ENCODE results near the gene GTF2F1.
"Not testable (repeated sequence)": the region's sequence is repeated elsewhere in the genome, so short reads cannot be mapped to it uniquely, and the experiment has no call there.

The GTF2F1 gene

DNA sequence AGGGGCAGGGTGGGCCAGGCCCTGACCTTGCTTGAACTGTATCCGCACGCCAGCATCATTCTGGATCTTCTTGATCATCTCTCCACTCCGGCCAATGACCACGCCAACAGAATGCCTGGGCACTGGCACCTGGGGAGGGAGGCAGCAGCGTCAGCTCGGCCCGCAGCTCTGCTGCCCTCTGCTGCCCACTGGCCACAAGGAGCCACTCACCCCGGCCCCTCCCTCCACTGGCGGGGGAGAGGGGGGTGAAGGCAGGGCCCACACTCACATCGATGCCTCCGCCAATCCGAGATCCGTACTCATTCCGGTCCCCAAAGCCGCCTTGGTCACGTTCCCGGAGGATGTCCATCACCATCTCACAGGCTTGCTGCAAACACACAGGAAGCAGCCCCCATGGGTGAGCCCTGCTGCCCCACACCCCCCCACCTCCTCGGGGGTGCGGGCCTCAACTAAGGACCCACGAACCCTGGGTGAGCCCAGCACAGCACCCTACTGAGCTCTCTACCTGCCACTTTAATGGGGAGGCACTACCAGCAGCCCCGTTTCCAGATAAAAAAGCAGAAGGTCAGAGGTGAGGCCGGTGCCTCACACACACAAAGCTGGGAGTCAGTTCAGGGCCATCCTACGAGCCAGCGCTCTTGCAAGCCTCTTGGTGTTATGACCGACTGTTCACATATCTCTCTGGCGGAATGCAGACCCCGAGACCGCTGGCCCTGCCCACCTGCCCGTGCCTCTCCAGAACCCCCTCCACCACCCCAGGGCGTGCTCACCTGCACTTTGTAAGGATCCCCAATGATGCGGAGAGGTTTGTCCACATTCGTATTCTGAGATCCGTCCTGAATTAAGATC, 25.0 kb upstream of the GTF2F1 start:
- DNase-seq: no peak

DNA sequence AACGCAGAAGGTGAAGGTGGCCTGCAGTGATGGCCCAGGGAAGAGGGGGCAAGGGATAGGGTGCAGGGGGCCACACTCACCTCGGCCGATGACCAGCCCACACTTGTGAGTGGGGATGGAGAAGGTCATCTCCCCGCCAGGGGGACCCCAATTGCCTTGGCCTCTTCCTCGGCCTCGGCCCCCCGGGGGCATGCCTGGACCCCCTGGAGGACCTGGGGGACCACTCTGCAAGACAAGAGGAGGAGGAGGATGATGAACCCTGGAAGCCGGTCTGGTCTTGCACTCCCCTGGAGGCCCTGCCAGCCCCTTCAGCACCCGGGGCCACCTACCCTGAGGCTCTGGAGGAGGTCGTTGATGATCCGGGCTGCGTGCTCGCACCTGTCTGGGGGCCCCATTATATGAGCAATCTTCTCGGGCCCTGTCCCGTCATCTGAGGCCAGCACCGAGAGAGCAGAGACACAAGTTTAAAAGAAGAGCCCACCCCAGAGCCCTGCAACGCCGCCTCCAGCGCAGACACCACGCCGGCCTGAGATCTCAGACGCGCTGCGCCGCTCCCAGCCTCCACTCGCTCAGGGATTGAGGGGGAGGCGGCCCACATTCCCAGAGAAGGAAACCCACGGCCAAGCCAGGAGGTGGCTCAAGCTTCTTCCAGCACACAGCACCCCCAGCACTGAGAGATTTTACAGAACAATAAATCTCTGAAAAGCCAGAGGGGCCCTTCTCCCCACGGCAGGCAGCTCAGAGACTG, 23.9 kb upstream of the GTF2F1 start:
- DNase-seq: no peak

DNA sequence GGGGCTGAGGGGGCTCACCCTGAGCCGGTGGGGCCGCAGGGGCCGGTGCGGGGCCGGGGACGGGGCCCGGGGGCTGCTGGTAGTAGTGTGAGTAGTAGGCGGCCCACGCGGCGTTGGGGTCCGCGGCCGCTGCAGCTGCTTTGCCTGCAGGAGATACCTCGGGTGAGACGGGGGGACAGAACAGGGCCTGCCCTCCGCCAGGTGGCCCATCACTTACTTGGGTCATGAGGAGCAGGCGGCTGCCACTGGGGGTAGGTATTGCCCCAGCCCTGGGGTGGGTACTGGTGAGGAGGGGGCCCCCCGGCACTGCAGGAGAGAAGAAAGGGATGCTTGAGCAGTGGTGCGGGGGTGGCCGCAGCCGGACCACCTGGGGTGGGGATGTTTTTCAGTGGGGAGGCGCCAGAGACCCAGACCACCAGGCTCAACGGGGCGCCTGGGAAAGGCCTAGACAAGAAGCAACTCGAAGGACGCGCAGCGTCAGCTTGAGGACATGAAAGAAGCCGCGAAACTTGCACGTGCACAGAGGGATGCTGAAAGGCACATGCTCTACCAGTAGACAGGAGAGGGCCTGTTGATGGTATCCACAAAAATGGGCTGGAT, 22.7 kb upstream of the GTF2F1 start:
- no peak for DNase-seq

DNA sequence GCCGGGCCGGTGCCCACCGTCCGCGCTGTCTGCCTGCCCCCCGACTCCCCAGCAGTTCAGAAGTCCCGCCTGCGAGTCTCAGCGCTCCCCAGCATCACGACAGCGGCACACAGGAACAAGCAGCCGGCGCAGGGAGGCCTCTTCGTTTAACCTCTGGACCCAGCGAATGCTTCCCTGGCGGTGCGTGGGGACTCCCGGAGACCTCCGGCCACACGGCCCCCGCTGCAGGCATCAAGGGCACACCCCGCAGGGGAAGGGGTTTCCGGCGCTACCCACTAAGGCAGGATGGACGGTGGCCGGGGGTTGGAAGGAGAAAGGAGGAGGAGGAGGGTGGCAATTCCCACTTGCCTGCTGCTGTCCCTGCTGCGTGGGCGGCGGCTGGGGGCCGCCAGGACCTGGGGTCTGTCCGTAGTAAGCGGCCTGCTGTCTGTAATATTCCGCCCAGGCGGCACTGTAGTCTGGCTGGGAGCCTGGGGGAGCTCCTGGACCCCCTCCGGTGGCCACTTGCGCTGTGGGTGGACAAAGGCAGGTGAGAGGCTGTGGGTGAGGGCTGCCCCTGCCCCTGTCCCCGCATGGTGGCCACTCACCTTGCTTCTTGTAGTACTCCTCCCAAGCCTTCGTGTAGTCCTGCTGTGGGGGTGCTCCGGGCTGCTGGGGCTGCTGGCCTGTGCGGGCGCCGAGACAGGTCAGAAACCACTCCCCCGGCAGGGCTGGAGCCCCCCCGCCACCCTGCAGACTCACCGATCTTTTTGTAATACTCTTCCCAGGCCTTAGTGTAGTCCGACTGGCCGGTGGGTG, 22.0 kb upstream of the GTF2F1 start:
- DNase-seq: no peak

DNA sequence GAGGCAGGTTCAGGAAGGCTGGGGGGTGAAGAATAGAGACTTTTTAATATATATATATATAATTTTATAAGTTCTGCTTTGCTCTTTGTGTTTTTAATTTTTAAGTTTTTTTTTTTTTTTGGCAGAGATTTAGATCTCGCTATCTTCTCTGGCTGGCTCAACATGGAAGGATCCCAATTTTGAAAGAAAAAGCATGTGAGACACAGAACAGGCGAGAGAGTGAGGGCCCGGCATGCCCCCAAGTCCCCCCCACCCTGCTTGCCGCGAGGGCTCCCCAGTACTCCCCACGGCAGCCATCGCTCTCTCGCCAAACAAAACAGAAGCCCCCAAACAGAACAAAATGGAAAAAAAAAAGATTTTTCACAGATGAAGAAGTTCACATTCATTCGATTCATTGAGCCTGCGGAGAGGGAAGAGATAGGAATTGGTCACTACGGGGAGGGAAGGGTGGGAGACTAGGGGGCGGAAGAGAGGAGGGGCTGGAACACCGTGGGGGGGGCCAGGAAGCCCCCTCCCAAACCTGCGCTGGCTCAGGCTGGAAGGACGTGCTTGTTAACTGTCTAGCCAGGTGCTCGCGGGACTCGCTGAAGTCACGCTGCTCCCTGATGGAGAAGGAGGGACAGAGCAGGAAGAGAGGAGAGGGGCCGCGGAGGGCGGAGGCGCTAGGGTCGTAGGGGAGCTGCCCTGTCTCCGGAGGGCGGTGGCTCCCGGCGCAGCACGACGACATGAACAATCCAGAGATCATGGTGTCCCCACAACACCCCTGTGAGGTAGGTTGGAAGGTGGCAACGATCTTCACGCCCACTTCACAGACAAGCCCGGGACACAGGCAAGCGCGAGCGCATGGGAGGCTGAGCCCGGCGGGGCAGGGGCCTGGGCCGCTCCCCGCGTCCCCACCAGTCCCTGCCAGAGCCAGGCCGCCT, 21.0 kb upstream of the GTF2F1 start:
- no peak for DNase-seq

DNA sequence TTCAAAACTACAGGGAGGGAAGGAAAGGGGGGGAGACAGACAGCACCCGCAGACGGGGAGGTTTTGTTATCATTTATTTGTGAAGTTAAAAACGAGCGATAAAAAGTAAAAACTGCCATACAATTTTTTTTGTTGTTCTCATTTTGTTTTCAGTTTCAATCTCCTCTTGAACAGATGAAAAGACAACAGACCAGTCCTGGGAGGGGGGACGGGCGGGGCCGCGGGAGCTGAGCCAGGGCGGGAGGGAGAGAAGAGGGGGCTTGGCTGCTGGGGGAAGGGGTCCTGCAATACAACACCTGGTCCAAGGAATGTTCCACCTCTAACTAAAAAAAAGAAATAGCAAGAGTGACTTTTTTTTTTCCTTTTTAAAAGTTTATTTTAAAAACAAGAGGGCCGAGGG, 20.3 kb upstream of the GTF2F1 start:
- no peak for DNase-seq

DNA sequence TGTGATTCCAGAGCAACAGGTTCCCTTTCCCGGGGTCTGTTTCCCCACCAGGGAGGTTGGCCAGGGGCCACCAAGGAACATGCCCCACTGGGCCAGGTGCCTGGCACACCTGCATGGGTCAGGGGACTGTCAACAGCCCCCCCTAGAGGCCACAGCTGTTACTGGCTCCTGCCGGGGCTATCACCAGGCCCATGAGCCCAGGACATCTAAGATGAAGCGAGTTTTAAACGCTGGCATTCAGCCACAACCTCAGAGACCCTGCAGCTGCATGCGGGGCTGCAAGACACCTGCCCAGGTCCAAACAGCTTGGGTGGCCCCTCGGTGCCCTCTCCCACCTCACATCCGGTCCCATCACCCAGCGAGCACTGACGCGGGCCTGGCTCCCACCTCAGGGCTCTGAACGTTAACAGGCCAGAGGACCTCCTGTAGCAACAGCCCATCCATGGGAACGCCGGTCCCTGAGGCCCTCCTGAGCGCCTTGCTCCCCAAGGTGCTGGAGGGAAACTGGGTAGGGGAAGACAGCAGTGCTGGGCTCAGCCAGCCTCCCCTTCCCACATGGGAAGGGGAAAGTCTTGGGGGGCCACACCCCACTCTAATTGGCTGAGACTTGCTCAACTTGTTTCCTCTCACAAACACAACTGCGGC, 19.6 kb upstream of the GTF2F1 start:
- peak; percentile 58 to 67 for DNase-seq

DNA sequence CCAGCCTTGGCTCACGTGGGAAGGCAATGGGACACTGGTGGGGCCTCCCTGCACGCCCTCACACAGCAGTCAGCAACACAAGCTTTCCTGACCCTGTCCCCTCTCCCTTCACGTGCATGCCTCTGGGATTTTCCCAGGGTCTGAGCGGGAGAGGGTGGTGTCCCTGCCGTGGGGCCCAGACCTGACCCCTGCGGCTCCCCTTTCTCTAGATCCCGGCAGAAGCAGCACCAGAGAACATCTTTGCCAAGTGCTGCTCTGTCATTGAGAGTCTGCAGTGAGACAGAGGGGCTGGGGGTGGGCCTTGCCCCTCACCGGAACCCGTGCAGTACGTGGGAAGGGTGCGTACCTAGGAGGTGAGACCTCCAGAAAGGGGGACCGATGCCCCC, 19.1 kb upstream of the GTF2F1 start:
- DNase-seq: no peak

DNA sequence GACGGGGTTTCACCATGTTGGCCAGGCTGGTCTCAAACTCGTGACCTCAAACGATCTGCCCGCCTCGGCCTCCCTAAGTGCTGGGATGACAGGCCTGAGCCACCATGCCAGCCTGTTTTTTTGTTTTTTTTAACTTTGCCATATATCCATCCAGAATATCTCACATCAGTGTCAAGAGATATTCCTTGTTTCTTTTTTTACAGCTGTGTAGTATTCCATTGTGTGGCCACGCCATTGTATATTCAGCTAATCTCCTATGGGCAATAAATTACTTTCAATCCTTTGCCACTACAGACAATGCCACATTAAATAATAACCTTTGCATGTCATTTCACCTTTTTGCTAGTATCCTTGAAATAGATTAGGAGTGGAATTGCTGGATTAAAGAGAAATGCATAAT, 16.4 kb upstream of the GTF2F1 start:
- DNase-seq: no peak

DNA sequence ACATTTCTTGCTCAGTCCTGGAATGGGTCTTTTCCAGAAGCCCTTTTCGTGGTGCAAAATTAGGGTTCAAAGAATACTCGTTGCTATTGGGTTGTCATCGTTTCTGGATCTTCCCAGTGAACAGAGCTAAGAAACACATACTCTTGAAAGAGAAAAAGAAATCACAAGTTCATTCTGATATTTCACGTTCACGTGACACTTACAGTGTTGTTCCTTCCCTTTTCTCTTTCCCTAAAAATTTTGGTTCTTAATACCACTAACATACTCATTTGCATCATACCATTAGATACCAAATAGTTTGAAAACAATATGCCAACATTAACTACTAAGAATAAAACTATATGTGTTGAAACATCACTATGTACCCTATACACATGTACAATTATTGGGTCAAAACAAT, 13.4 kb upstream of the GTF2F1 start:
- no peak for DNase-seq

DNA sequence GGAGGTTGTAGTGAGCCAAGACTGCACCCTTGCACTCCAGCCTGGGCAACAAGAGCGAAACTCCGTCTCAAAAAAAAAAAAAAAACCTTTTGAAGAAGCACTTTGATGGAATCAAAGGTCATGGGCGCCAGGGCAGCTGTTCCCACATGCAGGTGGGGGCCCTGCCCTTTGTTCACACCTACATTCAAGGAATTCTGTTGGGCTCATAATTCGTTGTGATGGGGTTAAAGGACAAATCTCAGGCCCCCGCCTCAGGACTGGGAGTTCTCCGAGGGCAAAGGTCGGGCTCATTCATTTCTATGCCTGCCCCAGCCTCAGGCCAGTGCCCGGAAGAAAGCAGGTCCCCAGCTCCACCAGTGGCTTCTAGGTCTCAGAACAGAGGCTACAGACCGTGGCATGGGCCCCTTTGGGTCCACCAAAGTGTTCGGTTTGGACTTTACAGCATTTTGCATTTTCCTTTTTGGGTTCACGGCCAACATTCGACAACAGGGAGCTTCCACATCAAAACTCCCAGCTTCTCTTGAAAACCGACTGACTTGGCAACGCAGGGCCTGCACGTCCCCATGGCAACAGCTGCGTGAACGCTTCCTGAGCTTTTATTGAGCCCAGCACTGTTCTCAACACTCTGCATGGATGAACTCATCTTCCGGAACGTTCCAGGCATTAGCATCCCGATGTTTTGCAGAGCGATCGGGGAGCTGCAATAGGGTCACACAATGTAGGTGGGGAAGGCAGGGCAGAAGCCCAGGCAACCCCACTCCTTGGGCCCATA, 10.1 kb upstream of the GTF2F1 start:
- no peak for DNase-seq

DNA sequence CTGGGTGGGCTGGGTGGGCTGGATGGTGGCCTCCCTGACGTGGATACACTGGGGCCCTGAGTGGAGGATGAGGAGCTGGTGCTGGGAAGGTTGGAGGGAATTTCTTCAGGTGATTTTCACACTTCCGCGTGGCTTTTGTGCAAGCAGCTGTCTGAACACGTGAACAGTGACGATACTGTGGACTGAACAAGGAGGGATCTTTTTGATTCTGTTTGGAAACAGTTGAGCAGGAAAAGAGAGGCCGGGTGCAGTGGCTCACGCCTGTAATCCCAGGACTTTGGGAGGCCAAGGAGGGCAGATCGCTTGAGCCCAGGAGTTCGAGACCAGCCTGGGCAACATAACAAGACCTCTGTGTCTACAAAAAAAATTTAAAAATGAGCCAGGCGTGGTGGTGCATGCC, 9.1 kb upstream of the GTF2F1 start:
- DNase-seq: no peak

DNA sequence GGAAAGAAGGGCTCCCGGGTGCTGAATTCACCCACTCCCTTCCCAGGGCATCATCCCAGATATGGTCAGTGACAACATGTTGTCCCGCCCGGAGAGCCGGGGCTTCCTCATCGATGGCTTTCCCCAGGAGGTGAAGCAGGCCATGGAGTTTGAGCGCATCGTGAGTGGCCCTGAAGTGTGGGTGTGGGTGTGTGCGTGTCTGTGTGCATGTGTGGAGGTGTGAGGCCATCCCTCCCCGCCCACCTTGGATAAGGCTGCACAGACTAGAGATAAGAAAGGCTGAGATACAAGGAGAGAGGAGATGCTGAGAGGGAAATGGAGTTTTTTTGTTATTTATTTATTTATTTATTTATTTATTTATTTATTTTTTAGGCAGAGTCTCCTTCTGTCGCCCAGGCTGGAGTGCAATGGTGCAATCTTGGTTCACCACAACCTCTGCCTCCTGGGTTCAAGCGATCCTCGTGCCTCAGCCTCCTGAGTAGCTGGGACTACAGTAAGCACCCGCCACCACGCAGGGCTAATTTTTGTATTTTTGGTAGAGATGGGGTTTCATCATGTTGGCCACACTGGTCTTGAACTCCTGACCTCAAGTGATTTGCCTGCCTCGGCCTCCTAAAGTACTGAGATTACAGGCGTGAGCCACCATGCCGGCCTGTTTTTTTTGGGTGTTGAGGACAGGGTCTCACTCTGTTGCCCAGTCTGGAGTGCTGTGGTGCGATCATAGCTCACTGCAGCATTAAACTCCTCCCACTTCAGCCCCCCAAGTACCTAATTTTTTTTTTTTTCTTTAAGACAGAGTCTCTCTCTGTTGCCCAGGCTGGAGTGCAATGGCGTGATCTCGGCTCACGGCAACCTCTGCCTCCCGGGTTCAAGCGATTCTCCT, 7.3 kb upstream of the GTF2F1 start:
- DNase-seq: not testable (repeated sequence)

DNA sequence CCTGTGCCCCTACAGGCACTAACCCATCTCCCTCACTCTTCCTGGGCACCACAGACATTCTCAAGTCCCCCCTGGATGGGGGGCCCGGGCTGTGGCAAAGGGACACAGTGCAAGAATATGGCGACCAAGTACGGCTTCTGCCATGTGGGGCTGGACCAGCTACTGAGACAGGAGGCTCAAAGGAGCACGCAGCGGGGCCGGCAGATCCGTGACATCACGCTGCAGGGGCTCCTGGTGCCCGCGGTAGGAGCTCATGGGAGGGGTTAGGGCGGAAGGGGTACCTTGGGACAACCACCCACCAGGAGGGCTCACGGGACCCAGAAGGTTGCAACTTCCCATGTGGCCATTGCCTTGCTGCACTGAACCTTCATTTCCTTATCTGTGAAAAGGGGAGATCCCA, 3.3 kb upstream of the GTF2F1 start:
- no peak for DNase-seq

DNA sequence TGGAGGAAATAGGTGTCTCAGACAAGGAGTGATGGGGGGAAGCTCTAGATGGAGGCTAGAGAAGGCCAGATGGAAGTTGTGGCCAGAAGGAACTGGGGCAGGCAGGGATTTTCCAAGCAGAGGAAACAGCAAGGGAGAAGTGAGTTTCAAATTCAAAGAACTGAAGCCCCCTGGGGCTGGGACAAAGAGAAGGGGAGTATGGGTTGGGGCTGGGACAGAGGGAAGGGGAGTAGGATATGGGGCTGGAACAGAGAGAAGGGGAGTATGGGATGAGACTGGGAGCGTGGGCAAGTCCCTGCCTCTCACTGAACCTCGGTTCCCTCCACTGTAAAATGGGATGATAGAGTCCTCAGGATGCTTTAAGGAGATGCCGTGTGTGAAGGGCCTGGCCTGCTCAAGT, 1.9 kb upstream of the GTF2F1 start:
- no peak for DNase-seq

DNA sequence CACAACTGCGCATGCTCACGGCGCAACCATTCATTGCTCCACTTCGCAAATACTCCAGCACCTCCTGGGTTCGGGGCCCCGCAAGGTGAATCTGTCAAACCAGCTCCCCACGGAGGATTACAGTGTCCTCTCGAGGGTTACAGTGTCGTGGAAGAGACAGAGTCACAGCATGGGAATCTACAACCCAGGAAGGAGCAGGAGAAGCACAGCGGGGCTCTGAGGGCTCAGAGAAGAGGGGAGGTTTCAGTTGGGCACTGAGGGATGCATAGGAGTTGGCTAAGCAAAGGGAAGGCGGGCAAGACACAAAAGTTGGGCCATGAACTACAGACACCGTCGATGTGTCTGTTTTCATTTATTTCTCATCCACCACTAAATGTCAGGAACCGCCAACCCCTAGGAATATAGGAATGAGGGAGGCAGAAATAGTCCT, 1.0 kb upstream of the GTF2F1 start:
- DNase-seq: peak; percentile 79 to 86

DNA sequence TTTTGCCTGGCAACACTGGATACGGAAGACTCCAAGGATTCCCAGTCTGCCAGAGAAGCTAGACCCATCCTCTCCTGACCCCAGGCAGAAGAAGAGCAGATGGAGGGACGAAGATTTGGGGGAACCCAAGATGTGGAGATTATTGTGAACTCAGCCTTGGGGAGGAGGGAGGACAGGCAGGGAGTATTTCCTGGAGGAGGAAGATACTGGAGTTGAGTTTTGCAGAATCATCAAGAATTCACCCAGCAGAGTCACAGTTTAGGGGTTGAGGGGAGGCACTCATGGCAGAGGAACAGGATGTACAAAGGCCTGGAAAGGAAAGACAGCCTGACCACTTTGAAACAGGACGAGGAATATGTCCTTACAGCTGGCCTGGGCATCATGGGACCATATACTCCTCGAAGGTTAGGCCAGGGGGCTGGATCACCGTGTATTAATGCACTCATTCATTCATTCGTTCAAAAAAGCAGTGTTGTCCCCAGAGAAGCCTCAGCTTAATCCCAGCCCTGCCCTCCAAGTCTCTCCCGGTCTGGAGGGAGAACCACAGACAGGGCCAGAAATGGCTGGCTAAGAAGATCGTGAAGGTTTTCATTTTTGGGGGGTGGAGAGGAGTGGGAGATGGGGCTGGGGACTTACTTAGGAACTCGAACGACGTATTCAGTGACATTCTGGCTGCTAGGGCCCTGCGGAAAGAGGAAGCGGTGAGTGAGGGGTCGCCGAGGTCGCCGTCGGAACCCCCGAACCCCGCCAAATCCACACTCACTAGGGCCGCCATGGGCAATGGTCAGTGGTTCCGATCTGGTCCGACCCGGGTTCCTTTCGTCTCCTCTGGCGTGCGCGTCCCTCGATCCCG, 517 bp downstream of the GTF2F1 start:
- DNase-seq: no peak

DNA sequence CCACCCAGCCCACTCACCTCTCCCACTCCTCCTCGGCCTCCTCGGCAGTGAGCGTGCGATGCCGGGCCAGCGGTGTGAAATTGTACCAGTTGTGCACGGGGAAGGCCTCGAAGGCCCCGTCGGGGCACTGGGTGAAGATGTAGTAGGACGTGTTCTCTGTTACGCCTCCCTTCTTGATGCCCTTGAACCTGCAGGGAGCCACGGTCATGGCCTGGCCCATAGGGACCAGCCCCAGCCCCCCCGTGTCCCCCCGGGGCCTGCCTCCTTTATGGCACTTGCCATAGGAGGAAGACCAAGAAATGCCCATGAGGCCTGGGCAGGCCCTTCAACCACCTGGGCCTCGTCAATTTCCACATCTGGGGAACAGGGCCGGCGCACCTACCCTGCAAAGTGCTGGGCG, 5.6 kb downstream of the GTF2F1 start:
- no peak for DNase-seq

DNA sequence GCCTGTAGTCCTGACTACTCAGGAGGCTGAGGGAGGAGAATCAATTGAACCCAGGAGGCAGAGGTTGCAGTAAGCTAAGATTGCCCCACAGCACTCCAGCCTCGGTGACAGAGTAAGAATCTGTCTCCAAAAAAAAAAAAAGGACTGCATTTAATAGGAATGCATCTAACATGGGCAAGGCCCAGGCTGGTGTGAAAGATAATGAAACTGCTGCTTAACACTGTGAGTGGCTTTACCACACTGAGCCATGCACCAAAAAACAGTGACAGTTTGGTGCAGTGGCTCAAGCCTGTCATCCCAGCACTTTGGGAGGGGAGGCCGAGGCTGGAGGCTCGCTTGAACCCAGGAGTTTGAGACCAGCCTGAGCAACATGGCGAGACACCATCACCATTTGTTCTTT, 8.6 kb downstream of the GTF2F1 start:
- DNase-seq: no peak
